GM10248 (cell line): Measurements from ENCODE around the gene VIM.

Experiments used
- CTCF ChIA-PET: fragments of 300-600 bp; sonication (Branson Sonifier 250); formaldehyde crosslinking; extraction: SDS; loops from one replicate; lab custom pipeline; 2021; ENCODE audit warnings: antibody characterized with exemption; lab: Yijun Ruan, JAX
- POLR2A ChIA-PET: fragments of 350-650 bp; sonication (Branson Sonifier 250); formaldehyde crosslinking; extraction: SDS; loops from one replicate; lab custom pipeline; 2020; ENCODE audit warnings: antibody characterized with exemption; lab: Yijun Ruan, JAX
- DNase-seq: peaks from one replicate; pipeline ENCODE4 v3.0.0; 2012; ENCODE audit errors: extremely low spot score
- TF ChIP-seq, protein P1 (sequence below): IDR thresholded peaks from 2 replicates; pipeline ENCODE4 v1.5.1; 2012; ENCODE audit warnings: mild to moderate bottlenecking, low read depth; ENCODE audit errors: extremely low read depth, missing control alignments, control extremely low read depth

The VIM gene

DNA sequence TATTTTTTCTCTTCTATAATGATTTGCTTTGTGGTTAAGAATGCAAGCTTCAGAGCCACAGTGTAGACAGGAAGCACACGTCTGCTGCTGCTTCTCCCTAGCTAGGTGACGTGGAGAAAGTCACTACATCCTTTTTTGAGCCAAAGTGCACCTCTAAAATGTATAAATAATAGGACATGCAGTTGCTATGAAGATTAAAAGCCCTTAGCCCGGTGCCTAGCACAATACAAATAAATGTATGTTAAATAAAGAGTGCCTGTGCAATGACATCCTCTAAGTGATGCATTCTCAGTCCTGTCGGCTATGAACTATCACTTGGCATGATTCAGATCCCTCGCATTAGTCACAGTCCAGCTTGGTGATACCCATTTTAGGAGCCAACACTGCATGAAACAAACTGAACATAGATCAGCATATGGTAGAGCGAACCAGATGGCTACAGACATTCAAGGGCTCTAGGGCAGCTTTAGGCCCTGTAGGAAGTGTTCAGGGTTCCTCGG, 21.8 kb upstream of the VIM start:
- ChIA-PET CTCF (interaction anchor here (0.8 kb wide), 1 partner anchor 26 kb away, joined by 3 read pairs; no protein-coding TSS in a partner anchor), POLR2A (no interaction called here)
- TF ChIP-seq, protein P1, sequence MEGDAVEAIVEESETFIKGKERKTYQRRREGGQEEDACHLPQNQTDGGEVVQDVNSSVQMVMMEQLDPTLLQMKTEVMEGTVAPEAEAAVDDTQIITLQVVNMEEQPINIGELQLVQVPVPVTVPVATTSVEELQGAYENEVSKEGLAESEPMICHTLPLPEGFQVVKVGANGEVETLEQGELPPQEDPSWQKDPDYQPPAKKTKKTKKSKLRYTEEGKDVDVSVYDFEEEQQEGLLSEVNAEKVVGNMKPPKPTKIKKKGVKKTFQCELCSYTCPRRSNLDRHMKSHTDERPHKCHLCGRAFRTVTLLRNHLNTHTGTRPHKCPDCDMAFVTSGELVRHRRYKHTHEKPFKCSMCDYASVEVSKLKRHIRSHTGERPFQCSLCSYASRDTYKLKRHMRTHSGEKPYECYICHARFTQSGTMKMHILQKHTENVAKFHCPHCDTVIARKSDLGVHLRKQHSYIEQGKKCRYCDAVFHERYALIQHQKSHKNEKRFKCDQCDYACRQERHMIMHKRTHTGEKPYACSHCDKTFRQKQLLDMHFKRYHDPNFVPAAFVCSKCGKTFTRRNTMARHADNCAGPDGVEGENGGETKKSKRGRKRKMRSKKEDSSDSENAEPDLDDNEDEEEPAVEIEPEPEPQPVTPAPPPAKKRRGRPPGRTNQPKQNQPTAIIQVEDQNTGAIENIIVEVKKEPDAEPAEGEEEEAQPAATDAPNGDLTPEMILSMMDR = no peak
- no peak for DNase-seq

DNA sequence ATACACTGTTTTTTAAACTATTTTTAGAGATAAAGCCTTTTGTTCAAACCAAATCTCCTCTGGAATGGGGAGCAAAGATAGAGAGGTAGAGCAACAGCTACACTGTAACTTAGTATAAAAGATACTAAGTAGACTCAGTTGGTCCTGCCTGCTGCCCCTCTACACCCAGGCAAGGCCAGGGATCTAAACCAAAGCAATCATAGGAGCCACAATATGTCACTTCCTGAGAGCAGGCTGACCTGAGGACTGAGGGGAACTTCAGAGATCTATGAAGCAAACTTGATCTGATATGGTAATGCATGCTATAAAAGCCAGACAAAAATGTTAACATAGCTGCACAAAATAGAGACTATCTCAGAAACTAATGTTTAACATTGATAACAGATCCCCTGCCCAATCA, 19.6 kb upstream of the VIM start:
- TF ChIP-seq, protein P1 = no peak
- ChIA-PET POLR2A (no interaction called here), CTCF (no interaction called here)
- no peak for DNase-seq

DNA sequence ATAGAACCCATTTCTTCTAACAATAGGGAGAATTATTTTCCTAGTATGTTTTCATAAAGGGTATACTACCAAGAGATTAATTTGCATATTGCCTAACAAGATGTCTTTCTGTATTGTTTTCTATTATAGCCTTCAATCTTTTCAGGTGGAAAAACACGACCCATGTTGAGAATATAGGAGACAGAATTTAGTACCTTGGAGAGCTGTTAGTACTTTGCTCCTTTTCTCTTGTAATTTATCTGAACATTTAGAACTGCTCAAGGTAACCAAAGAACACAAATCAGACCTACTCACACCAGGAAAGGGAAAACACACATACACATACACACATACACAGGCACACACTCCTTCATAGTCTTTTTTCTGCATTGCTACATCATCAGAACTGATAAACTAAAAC, 18.7 kb upstream of the VIM start:
- DNase-seq = no peak
- TF ChIP-seq, protein P1 = no peak
- CTCF ChIA-PET = no interaction called here
- POLR2A ChIA-PET = no interaction called here

DNA sequence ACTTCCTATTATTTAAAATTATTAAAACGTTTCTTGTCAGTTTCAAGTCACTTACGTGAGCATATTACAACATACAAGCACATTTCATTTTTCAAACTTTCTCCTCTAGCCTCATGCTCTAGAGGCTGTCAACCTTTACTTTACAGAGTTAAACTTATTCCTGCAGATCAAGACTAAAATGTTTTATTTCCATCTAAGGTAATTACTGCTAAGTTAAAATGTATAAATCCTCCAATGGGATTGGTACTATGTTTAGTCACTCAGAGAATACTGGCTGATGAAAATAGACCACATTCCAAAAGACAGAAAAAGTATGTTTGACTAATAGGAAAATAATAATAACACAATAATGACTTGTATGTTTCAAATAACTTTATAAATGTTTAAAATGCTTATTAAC, 18.2 kb upstream of the VIM start:
- POLR2A ChIA-PET = no interaction called here
- CTCF ChIA-PET = no interaction called here

DNA sequence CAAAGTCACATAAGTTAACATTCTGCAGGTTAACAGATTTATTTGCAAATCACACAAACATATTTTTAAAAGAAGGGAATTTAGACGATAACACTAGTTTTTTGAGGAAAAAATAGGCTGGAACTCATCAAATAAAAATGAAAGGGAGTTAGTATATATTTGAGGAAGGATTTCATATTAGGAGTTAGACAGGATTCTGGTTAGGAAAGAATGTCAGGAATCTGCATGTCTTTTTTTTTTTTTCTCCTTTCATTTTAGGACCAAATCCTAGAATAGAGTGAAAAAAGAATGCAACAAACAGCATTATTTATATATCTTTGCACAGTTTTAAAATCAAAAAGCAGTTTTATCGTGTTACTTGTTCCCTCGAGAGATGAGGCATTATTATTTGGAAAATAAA, 17.7 kb upstream of the VIM start:
- CTCF ChIA-PET = no interaction called here
- TF ChIP-seq, protein P1 = no peak
- POLR2A ChIA-PET = no interaction called here
- no peak for DNase-seq

More for the DNA sequence above, 18.2 kb upstream of the VIM start:
- TF ChIP-seq, protein P1 = no peak
- no peak for DNase-seq

DNA sequence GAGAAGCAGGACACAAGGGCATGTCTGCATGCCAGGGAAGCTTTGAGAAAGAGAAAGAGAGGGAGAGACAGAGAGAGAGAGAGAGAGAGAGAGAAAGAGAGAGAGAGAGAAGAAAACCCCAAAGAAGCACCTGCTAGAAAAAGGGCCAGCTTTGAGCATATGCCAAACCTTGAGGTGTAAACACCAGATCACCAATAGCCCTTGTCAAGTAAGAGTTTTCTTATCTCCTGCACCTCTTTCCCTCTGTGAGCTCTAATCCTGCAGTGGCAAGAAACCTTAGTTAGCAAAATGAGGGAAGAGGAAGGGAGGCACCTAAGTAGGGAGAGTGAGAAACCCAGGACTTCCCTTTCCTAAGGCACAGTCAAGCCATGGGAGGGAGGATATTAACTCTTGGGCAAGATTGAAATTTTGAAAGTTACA, 15.2 kb upstream of the VIM start:
- TF ChIP-seq, protein P1 = no peak
- CTCF ChIA-PET = interaction anchor here (0.8 kb wide), 1 partner anchor 17 kb away, joined by 3 read pairs; no protein-coding TSS in a partner anchor
- POLR2A ChIA-PET = no interaction called here
- no peak for DNase-seq
